Measurements from ENCODE around the gene RALBP1. TPM values are rescaled to one million over a fixed set of nuclear protein-coding genes. Genes with fewer than 3 reads are reported as not detected.
"Not testable (repeated sequence)": the region's sequence is repeated elsewhere in the genome, so short reads cannot be mapped to it uniquely, and the experiment has no call there.

The RALBP1 gene
- 10 to 100 TPM; 79.7 to 84.6 (median 81.9) TPM for polyA plus RNA-seq (ENCODE audit: insufficient read length in 3 of 3)

DNA sequence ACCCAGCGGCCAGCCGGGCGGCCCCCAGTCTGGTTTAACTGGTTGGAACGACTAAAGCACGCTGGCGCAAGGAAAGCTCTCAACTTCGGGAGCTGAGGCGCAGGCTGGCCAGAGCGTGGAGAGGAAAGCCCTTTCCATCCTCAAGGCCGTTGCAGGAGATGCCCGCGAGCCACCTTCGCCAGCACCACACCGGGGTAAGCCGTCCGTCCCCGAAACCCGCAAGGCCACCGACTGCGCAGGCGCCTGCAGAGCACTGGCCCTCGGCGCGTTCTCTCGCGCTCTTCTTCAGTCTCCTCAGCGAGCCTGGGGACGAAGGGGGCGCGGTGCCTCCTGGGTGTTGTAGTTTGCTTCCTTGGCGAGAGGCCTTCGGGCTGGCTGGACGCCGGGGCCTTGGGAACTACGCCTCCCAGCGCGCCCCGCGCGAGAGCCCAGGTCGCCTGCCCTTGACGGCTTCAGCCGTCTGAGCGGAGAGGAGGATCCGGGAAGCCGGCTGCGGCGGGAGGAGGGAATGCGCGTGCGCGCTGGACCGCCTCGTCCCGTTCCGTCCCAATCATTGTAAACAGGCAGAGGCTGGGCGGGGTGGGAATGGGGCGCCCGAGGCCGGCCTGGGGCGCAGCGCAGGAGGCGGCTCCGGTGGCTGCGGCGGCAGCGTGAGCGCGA is at the start of gene RALBP1:
Gene RALBP1, plus strand, starts transcription at position 531 of the 660 bp plus-strand sequence. CDS start 37,533 bp downstream, outside the sequence.
- peak; percentile 97 to 99 (median 98) for DNase-seq (ENCODE audit: low read depth in 3 of 3, low spot score in 2 of 3)

DNA sequence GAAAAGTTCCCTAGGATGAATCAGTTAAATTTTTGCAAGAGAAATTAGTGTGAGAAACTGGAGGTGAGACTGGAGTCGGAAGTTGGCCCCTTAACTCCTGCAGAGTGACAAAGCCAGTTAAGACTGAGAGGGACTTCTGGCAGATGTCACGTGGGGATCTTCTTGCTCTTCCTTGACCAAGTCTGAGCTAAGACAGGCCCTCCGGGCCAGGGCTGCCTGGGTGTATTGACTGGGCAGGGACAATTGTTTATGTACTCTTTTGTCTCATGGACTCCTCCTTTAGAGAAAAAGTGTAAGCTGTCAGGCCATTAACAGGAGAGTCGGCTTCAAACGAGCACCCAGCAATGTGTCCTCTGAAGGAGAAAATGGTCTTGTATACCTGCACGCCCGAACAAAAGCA is 48.6 kb upstream of the RALBP1 start:
- no peak for DNase-seq (ENCODE audit: low read depth in 3 of 3, low spot score in 2 of 3)

DNA sequence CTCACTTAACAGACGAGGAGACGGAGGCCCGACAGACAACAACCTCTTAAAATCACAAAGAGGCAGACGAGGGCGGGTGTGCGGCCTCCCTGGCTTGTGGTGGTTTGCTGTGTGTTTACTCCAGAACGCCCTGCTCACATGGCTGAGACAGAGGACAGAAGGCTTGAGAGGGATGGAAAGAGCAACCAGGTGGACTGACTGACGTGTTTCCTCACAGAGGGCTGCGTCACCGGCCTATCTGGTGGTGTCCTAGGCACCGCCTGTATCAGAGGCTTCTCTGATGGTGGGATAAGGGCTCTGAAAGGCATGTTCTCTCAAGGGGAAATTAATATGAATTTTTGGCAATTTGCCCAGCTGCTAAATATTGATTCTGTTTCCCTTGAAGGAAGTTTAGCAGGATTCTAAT is 47.0 kb upstream of the RALBP1 start:
- no peak for DNase-seq (ENCODE audit: low read depth in 3 of 3, low spot score in 2 of 3)

DNA sequence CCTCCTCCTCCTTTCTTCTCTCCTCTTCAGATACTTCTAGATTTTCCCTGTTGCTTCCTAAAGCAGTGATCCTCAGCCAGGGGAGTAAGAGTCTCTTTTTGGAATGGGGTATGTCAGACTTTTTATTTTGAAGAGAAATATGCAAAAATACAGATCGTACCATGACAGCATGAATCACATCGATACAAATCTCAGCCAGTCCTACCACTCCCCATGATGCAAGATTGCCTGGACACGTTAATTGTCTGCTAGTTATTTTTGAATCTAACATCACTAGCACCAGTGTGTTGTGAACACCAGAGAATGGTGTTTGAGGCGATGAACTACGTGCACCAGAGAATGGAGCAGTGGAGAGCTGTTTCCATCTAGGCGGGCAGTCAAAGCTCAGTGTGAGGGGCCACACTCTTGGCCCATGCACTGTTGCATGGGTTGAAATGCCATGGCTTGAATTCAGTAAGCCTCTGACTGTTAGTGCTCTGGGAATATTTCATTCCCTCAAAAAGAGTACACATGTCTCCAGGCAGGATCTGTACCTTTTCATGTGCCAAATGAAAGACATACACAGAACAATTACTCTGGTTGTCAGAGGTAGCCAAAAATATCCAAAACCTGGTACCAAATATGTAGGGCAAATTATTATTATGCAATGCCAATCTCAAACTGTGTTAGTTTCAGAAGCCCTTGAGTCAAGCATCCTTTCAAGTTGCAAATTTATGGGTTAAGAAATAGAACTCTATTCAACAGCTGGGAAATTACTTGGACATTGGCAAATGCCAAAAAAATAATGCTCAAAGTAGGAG is 46.3 kb upstream of the RALBP1 start:
- DNase-seq (ENCODE audit: low read depth in 3 of 3, low spot score in 2 of 3) = no peak

DNA sequence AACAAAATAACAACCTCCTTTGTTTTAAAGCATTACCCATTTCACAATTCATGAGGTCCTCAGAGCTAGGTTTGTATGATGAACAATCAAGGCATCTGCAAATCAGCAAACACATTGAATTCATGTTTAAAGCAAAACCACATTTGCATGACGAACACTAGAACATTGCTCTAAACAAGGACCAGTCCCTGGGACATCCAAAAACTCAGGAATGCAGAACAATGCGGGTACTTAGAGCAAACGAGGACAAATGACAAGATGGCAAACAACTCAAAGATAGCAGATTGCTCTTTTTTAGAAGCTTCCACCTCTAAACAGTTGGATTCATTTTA is 45.7 kb upstream of the RALBP1 start:
- DNase-seq (ENCODE audit: low read depth in 3 of 3, low spot score in 2 of 3) = no peak

DNA sequence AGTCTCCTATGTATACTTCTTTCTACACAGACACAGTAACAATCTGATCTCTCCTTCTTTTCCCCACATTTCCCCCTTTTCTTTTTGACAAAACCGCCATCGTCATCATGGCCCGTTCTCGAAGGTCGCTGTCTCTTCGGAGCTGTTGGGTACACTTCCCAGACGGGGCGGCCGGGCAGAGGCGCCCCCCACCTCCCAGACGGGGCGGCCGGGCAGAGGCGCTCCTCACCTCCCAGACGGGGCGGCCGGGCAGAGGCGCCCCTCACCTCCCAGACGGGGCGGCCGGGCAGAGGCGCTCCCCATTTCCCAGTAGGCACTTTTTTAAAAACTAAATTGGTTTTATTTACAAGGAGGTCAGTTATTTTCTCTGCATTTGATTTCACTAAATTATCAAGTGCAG is 45.0 kb upstream of the RALBP1 start:
- not testable (repeated sequence) for DNase-seq (ENCODE audit: low read depth in 3 of 3, low spot score in 2 of 3)

DNA sequence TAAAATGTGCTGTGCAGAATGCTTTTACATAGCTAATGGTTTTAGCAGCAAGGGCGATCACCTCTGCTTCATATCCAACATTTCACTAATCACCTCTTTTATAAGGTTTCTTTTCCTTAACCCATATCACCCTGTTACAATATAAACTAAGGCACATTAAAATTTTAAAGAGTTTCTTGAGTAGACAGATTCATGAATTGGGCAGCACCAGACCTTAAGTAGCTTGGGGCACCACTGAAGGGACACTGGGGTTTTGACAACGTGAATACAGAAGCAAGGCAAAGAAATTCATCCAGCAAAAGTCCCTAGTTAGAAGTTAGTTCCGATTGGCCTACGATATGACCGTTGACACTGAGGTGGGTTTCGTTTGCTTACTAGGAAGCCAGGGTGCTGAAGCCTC is 44.0 kb upstream of the RALBP1 start:
- DNase-seq (ENCODE audit: low read depth in 3 of 3, low spot score in 2 of 3) = no peak

DNA sequence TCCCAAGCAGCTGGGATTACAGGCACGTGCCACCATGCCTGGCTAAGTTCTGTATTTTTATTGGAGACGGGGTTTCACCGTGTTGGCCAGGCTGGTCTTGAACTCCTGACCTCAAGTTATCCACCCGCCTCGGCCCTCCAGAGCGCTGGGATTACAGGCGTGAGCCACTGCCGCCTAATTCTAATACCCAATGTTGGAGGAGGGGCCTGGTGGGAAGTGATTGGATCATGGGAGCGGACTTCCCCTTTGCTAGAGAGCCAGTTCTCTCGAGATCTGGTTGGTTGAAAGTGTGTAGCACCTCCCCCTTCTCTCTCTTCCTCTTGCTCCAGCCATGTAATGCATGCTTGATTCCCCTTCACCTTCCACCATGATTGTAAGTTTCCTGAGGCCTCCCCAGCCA is 42.2 kb upstream of the RALBP1 start:
- DNase-seq (ENCODE audit: low read depth in 3 of 3, low spot score in 2 of 3) = not testable (repeated sequence)

DNA sequence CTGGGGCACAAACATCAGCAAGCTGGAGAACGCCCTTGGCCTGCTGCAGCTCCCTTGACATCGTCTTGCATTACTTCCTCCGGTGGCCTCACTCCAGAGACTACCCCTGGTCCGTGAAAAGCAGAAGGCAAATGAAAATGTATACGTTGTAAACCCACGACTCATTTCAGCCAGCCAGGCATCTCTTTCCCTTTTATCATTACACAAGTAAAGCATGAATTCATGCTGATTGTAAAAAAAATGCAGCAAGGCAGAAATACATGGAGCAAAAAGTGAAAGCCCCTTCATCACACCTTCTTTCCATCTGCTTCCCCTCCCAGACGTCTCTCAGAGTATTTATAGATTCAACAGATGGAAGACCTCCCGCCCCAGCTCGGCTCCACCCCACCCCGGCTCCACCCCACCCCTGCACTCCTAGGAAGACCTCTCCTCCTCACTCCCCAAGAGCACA is 41.6 kb upstream of the RALBP1 start:
- DNase-seq (ENCODE audit: low read depth in 3 of 3, low spot score in 2 of 3) = peak in 1 of 3 donors; percentile 49

DNA sequence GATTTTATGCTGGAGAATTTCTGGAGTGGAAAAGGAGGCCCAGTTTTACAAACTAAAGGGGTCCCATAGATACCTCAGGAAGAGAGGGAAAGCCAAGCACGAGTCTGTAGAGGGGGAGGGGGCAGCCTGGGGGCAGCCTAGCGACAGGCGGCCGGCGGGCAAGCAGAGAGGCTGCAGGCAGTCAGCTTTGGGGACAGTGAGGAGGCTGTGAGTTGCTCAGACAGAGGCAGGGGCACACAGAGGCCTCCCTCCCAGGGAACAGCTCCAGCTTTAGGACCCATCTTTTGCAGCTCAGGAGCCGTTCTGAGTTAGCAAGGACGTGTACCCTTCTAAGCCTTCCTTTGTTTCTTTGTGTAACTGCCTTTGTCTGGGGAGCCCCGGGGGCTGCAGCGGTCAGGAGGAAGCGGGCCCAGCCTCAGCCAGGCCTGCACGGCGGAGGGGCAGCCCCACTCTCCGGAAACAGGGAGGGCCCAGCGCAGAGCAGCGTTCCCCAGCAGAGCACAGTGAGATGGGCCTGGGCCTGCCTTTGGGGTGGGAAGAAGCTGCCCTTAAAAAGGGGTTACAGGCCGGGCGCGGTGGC is 41.1 kb upstream of the RALBP1 start:
- no peak for DNase-seq (ENCODE audit: low read depth in 3 of 3, low spot score in 2 of 3)

DNA sequence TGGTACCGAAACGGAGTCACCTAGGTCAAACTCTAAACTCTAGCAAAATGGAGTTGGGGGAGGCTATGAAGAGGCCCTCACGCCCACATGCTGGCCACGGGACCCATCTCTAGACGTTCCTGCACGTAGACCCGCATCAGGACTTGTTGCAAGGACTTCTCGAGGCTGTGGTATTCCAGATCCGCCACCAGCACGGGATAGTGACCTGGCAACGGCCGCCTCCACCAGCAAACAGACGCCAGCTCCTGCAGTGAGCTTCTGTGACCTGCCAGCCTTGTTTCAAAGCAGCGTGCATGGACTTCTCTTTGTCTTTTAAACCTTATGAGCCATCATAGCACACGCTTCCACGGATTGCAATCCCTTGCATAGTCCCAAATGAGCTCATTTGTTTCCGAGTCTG is 40.3 kb upstream of the RALBP1 start:
- no peak for DNase-seq (ENCODE audit: low read depth in 3 of 3, low spot score in 2 of 3)

DNA sequence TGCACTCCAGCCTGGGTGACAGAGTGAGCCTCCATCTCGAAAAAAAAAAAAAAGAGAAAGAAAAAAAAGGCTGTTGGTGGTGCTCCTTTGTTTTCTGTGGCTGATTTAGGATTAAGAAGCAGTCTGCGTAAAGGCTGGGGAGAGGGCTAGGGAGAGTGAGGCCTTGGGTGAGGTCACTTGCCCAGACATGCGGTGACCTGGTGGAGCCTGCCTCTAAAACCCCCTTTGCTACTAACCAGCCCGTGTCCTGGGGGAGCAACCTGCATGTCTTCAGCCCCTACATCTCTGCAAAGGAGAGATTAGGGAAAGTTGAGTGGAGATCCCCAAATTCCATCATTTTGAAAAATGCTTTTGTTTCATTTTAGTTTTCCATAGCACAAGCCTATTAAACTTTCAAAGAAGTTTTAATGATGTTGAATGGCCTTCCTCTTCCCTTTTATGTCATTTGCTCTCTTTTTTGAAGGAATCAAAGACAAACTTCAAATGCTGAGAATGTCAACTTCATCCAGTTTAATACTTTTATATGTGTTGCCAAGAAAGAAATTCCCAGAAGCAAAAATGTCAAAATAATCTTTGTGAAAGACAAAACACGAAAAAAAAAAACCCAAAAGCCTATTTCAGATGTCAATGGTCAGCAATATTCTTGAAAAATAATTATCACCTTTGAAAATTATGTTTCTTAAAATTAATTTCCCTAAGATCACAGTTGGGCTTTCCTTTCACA is 38.9 kb upstream of the RALBP1 start:
- no peak for DNase-seq (ENCODE audit: low read depth in 3 of 3, low spot score in 2 of 3)

DNA sequence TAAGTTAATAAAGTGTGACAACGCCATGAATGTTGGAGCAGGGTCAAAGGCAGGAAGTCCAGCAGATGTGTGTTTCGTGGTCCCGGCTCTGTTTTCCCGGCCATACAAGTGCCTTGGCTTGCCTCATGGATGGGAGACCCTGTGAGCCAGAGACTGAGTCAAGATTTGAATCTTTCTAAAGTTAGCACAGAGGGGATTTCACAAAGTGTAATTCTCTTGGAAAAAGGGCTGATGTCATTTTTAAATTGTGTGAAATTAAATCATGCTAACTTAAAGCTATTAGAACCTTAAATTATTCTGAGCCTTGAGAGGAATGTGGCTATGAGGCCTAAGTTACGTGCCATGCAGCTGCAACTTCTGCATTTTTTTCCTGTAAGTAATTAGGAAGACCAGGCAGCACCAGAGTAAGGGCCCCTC is 38.3 kb upstream of the RALBP1 start:
- DNase-seq (ENCODE audit: low read depth in 3 of 3, low spot score in 2 of 3) = no peak

DNA sequence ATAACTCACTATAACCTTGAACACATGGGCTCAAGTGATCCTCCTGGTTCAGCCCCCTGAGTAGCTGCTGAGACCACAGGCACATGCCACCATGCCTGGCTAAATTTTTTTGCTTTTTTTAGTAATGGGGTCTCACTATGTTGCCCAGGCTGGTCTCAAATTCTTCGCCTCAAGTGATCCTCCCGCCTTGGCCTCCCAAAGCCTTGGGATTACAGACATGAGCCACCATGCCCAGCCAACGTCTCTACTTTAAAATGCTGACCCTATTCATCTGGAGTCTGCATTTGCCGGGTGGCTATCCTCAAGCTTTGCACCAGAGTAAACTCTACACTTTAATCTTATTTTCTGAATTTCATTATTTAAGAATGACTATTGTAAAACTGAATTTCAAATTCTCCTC is 37.6 kb upstream of the RALBP1 start:
- no peak for DNase-seq (ENCODE audit: low read depth in 3 of 3, low spot score in 2 of 3)

DNA sequence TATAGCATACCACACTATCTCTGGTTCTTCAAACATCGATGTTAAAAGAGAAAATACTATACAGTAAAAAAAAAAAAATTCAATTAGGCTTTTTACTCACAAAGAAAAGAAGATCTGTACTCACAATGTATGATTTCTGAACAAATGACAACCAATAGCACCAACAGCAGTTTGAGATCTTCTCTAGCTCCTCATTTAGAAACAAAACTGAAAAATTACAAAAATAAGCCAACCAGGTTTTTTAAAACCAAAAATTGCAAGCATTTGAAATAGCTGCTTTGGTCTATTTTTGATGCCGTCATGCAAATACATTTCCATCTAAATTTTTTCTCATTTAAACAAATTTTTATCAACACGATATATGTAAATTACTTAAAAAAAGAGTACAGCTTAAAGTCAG is 34.3 kb upstream of the RALBP1 start:
- DNase-seq (ENCODE audit: low read depth in 3 of 3, low spot score in 2 of 3) = no peak

DNA sequence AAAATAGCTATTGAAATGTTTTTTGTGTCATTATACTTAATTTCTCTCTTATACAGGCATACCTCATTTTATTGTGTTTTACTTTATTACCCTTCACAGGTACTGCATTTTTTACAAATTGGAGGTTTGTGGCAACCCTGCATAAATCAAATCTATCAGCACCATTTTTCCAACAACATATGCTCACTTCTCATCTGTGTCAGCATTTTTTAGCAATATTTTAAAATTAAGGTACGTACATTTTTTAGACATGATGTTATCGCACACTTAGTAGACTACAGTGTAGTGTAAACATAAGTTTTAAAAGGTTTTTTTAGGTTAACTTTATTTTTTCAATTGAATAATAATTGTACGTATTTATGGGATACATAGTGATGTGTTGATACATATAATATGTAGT is 30.8 kb upstream of the RALBP1 start:
- no peak for DNase-seq (ENCODE audit: low read depth in 3 of 3, low spot score in 2 of 3)

DNA sequence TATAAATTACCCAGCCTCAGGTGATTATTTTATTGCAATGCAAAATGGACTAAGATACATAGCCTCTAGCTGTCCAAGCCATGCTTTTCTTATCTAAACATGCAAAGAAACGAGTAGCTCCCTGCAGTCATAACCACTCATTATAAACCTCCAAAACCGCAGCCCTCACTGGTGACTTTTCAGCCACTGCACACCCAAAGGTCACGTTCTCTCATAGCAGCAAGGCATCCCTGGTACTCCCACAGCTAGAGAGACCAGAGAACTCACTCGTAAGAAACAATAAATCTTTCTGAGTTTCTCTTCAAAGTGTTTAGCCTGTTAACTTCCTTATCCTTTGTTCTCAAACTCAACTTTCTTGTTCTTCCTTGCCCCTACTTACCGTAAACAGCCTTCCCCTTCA is 28.5 kb upstream of the RALBP1 start:
- DNase-seq (ENCODE audit: low read depth in 3 of 3, low spot score in 2 of 3) = no peak

DNA sequence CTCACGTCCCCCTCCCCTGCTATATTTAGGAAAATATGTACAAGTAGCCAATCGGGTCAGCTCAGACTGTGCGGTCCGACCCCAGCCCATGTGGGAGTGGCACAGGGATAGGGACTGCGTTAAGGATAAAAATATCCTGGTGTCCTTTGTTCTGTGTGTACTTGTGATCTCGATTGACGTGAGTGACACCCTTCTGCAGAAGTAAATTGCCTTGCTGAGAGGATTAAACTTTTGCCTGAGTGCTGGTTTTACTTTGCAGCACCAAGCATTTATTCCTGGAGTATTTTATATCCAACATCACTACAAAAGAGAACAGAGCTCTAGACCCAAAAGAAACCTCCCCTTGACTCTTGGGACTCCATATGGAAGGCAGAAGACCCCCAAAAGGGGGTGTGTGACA is 28.0 kb upstream of the RALBP1 start:
- DNase-seq (ENCODE audit: low read depth in 3 of 3, low spot score in 2 of 3) = no peak

DNA sequence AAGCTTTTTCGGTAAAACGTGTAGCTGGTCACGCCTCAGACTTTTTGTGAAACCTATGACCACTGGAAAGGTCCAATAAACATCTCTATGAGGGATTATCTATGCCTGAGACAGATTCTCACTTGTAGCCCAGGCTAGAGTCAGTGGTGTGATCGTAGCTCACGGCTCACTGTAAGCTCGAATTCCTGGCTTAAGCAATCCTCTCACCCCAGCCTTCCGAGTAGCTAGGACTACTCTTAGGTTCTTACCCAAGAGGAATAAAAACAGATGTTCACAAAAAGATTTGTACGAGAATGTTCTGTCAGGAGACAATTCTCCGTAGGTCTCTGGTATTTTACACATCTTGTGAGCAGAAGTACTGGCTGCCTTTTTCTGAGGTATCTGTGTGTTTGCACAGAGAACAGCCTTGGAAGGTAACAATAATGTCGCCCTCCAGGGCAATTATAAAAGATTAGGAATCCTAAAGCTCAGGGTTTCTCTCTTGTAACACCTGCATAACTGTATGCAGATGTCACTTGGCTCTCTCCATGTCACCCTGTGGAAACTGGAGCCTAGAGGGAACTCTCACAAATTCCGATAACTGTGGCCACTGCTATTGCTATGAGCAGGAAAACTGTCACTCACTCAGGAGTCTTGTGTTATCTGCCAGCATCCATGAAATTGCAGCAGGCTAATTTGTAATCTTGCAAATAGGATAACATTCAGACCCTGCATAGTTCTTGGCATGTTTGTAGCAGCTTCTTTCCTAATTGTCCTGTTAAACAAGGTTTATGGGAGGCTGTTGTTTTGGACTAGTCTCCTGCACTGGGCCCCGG is 25.5 kb upstream of the RALBP1 start:
- no peak for DNase-seq (ENCODE audit: low read depth in 3 of 3, low spot score in 2 of 3)

DNA sequence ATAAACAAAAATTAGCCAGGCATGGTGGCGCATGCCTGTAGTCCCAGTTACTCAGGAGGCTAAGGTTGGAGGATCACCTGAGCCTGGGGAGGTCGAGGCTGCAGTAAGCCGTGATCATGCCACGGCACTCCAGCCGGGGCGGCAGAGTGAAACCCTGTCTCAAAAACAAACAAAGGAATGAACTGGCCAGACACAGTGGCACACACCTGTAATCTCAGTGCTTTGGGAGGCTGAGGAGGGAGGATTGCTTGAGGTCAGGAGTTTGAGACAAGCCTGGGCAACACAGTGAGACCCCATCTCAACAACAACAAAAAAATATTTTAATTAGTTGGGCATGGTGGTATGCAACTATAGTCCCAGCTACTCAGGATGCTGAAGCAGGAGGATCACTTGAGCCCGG is 24.4 kb upstream of the RALBP1 start:
- not testable (repeated sequence) for DNase-seq (ENCODE audit: low read depth in 3 of 3, low spot score in 2 of 3)

All from right renal cortex interstitium (tissue), 3 donors.